ENCODE results near the gene NPTN.

NPTN gene

DNA sequence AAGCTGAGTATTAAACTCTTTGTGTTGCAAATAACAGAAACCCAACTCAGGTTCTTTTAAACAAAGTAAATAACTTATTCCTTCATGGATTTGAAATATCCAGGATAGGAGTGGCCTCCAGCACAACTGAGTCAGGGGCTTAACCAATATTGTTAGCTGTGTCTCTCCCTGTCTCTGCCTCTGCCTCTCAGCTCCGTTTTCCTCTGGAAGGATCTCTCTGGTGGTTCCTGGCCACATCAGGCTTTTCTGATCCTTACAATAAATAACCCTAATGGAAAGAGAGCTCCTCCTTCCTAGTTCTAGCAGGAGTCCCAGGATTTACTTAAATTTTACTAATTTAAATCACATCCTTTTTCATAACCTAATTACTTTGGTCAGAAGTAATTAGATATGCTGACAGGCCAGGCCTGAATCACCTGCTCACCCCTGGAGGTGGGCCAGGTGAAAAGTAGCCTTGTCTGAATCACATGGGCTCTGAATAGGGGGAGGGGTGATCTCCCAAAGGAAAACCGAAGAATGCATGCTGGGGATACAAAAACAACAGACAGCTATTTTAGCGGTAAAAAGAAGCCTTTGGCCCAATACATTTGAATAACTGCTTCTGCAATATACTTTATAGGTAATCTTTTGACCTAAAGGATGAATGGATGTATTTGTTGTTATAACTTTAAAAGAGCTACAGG is 114.9 kb downstream of the NPTN start:
- Histone ChIP-seq H3K4me3 (ENCODE audit: insufficient read depth, low read length, poor library complexity, severe bottlenecking) (no peak overlapping the region), H3K9me2 (replicated peaks; ENCODE audit: insufficient read depth, low read length) (no peaks in the 10 kb centered on the region), H3K4me2 (ENCODE audit: low read depth, low read length, poor library complexity, severe bottlenecking) (no peak overlapping the region), H3K27me3 (ENCODE audit: low read length) (no peaks in the 10 kb centered on the region), H3K9me3 (ENCODE audit: insufficient read depth, low read length) (no peaks in the 10 kb centered on the region), H4K20me1 (ENCODE audit: low read depth, low read length) (no peaks in the 10 kb centered on the region), H3F3A (ENCODE audit: insufficient read depth) (no peaks in the 10 kb centered on the region), H3K27ac (ENCODE audit: low read depth, low read length) (no peak overlapping the region), H3K36me3 (ENCODE audit: low read length) (no peaks in the 10 kb centered on the region), H3K9ac (ENCODE audit: low read length) (no peak overlapping the region), H2AFZ (ENCODE audit: low read depth, low read length, severe bottlenecking) (no peak overlapping the region), H3K79me2 (ENCODE audit: insufficient read depth, low read length) (no peaks in the 10 kb centered on the region)
- TF ChIP-seq EZH2phosphoT487 (conservative IDR thresholded peaks at IDR 0.05; ENCODE audit: low read length) = no peak
- TF ChIP-seq, protein P1, sequence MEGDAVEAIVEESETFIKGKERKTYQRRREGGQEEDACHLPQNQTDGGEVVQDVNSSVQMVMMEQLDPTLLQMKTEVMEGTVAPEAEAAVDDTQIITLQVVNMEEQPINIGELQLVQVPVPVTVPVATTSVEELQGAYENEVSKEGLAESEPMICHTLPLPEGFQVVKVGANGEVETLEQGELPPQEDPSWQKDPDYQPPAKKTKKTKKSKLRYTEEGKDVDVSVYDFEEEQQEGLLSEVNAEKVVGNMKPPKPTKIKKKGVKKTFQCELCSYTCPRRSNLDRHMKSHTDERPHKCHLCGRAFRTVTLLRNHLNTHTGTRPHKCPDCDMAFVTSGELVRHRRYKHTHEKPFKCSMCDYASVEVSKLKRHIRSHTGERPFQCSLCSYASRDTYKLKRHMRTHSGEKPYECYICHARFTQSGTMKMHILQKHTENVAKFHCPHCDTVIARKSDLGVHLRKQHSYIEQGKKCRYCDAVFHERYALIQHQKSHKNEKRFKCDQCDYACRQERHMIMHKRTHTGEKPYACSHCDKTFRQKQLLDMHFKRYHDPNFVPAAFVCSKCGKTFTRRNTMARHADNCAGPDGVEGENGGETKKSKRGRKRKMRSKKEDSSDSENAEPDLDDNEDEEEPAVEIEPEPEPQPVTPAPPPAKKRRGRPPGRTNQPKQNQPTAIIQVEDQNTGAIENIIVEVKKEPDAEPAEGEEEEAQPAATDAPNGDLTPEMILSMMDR (IDR thresholded peaks at IDR 0.05; ENCODE audit: insufficient read depth, low read length, poor library complexity, severe bottlenecking) = no peak

DNA sequence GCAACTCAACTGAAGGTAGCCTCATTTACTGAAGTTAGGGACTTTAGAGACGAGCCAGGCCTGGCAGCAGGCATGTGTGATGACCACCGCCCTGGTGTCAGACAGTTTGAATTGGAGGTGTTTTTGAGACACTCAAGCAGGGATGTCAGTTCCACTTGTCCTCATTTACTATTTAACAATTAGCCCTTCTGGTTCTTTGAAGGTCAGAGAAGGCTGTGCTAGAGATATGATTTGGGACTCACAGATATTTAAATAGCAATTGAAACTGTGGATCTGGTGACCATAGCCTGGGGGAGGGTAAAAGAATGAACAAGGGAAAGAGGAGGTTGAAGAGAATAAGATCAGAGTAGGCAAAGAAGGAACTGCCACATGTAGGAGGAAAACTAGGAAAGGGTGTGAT is 115.6 kb downstream of the NPTN start:
- Histone ChIP-seq H3K4me2 (ENCODE audit: low read depth, low read length, poor library complexity, severe bottlenecking) (no peak overlapping the region), H3K9ac (ENCODE audit: low read length) (no peak overlapping the region), H3K27ac (ENCODE audit: low read depth, low read length) (no peak overlapping the region), H3K9me2 (replicated peaks; ENCODE audit: insufficient read depth, low read length) (no peaks in the 10 kb centered on the region), H3K79me2 (ENCODE audit: insufficient read depth, low read length) (no peaks in the 10 kb centered on the region), H3K4me3 (ENCODE audit: insufficient read depth, low read length, poor library complexity, severe bottlenecking) (no peak overlapping the region), H4K20me1 (ENCODE audit: low read depth, low read length) (no peaks in the 10 kb centered on the region), H3K36me3 (ENCODE audit: low read length) (no peaks in the 10 kb centered on the region), H3K9me3 (ENCODE audit: insufficient read depth, low read length) (no peaks in the 10 kb centered on the region), H3K27me3 (ENCODE audit: low read length) (no peaks in the 10 kb centered on the region), H3F3A (ENCODE audit: insufficient read depth) (no peaks in the 10 kb centered on the region), H2AFZ (ENCODE audit: low read depth, low read length, severe bottlenecking) (no peak overlapping the region)
- TF ChIP-seq EZH2phosphoT487 (conservative IDR thresholded peaks at IDR 0.05; ENCODE audit: low read length) = no peak
- TF ChIP-seq, protein P1 (IDR thresholded peaks at IDR 0.05; ENCODE audit: insufficient read depth, low read length, poor library complexity, severe bottlenecking) = no peak

GRCh38 chr15:73515527-73515926 is 117.7 kb downstream of the NPTN start:
- H3K27ac ChIP-seq (ENCODE audit: low read depth, low read length) = no peak overlapping the region
- no peaks in the 10 kb centered on the region for H3K36me3 ChIP-seq (ENCODE audit: low read length)
- no peak overlapping the region for H3K4me3 ChIP-seq (ENCODE audit: insufficient read depth, low read length, poor library complexity, severe bottlenecking)
- no peaks in the 10 kb centered on the region for H3K79me2 ChIP-seq (ENCODE audit: insufficient read depth, low read length)
- no peaks in the 10 kb centered on the region for H3K9me3 ChIP-seq (ENCODE audit: insufficient read depth, low read length)
- H3F3A ChIP-seq (ENCODE audit: insufficient read depth) = no peaks in the 10 kb centered on the region
- no peak overlapping the region for H3K4me2 ChIP-seq (ENCODE audit: low read depth, low read length, poor library complexity, severe bottlenecking)
- H3K9me2 ChIP-seq (replicated peaks; ENCODE audit: insufficient read depth, low read length) = no peaks in the 10 kb centered on the region
- no peaks in the 10 kb centered on the region for H3K27me3 ChIP-seq (ENCODE audit: low read length)
- TF ChIP-seq EZH2phosphoT487 (conservative IDR thresholded peaks at IDR 0.05; ENCODE audit: low read length) = no peak
- TF ChIP-seq, protein P1 (IDR thresholded peaks at IDR 0.05; ENCODE audit: insufficient read depth, low read length, poor library complexity, severe bottlenecking) = no peak
- no peak overlapping the region for H3K9ac ChIP-seq (ENCODE audit: low read length)
- H2AFZ ChIP-seq (ENCODE audit: low read depth, low read length, severe bottlenecking) = no peak overlapping the region
- H4K20me1 ChIP-seq (ENCODE audit: low read depth, low read length) = no peaks in the 10 kb centered on the region

Data from SU-DHL-6 (cell line).